ENCODE results near the gene ETDC.

The ETDC gene

DNA sequence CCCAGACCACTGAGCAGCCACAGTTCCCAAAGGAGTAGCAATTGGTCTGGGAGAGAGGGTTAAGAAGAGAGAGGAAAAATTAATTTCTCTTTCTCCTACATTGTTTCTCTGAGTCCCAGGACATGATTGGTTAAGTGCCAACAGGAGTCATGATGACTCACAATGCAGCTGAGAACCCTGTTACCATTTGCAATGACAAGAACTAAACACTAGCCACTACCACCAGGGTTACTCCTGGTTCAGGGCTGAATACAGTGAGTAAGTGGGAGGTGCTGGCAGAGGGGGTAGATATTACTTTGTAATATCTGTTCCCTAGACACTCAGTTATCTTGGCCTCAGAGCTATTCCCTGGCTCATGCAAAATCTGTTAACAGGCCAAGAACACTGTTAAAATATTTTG lies 18.0 kb downstream of the ETDC start:
- no peak overlapping the region for H3K27ac ChIP-seq (ENCODE audit: low read length)
- no peak overlapping the region for H3K4me3 ChIP-seq (ENCODE audit: low read depth in 1 of 2, low read length in 2 of 2)
- DNase-seq: no peak
- TF ChIP-seq, protein P1, sequence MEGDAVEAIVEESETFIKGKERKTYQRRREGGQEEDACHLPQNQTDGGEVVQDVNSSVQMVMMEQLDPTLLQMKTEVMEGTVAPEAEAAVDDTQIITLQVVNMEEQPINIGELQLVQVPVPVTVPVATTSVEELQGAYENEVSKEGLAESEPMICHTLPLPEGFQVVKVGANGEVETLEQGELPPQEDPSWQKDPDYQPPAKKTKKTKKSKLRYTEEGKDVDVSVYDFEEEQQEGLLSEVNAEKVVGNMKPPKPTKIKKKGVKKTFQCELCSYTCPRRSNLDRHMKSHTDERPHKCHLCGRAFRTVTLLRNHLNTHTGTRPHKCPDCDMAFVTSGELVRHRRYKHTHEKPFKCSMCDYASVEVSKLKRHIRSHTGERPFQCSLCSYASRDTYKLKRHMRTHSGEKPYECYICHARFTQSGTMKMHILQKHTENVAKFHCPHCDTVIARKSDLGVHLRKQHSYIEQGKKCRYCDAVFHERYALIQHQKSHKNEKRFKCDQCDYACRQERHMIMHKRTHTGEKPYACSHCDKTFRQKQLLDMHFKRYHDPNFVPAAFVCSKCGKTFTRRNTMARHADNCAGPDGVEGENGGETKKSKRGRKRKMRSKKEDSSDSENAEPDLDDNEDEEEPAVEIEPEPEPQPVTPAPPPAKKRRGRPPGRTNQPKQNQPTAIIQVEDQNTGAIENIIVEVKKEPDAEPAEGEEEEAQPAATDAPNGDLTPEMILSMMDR (IDR thresholded peaks at IDR 0.05; ENCODE audit: borderline replicate concordance, extremely low read depth, low read length, poor library complexity, severe bottlenecking): no peak
- no peak for ATAC-seq (ENCODE audit: insufficient read depth, low read depth)
- no peaks in the 10 kb centered on the region; the same call in 1 of the 2 replicates for H3K36me3 ChIP-seq (ENCODE audit: insufficient read depth, low read length)
- H3K4me2 ChIP-seq (ENCODE audit: insufficient read depth, low read length): no peak overlapping the region
- H3K9ac ChIP-seq (ENCODE audit: low read depth, low read length): no peak overlapping the region
- no peak overlapping the region for H2AFZ ChIP-seq (ENCODE audit: low read depth, low read length)
- no peaks in the 10 kb centered on the region for H3K79me2 ChIP-seq (ENCODE audit: insufficient read depth, low read length)
- no peaks in the 10 kb centered on the region for H3K4me1 ChIP-seq (ENCODE audit: insufficient read depth, low read length)
- no peaks in the 10 kb centered on the region for H3K9me3 ChIP-seq (ENCODE audit: insufficient read depth, low read length, severe bottlenecking)
- H3K27me3 ChIP-seq (ENCODE audit: insufficient read depth, low read length, poor library complexity): no peaks in the 10 kb centered on the region
- no peaks in the 10 kb centered on the region for H4K20me1 ChIP-seq (ENCODE audit: insufficient read depth, low read length)

DNA sequence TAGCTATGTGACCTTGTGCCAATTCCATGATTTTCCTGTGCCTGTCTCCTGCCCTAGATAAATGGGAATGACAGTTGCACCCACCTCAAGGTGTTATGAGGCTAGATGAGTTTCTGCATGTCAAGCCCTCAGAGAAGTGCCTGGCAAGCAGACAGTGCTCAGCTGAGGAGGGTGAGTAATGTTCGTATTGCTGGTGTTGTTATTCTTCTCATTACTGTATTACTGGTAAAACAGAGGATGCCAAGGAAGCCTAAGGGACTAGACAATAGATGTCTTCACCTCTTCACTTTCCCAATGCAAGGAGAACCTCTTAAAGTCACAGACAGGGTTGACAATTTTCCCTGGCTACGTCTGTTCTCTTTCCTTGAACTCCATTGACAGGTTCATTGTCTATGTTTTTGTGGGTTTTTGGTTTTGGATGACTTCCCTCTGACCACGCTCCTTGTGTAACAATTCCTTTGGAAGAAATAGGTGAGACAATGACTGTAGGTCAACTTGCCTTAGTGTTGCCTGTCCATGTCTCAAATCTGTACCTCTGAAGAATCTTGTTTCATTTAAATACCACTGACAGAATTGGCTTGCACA lies 19.2 kb downstream of the ETDC start:
- TF ChIP-seq EZH2 (IDR thresholded peaks at IDR 0.05; ENCODE audit: borderline replicate concordance, low read depth, low read length, severe bottlenecking): no peak
- TF ChIP-seq, protein P1 (IDR thresholded peaks at IDR 0.05; ENCODE audit: borderline replicate concordance, extremely low read depth, low read length, poor library complexity, severe bottlenecking): no peak
- H2AFZ ChIP-seq (ENCODE audit: low read depth, low read length): no peak overlapping the region
- no peaks in the 10 kb centered on the region for H3K27me3 ChIP-seq (ENCODE audit: insufficient read depth, low read length, poor library complexity)
- no peak overlapping the region for H3K9ac ChIP-seq (ENCODE audit: low read depth, low read length)
- no peaks in the 10 kb centered on the region for H3K79me2 ChIP-seq (ENCODE audit: insufficient read depth, low read length)
- no peaks in the 10 kb centered on the region for H3K9me3 ChIP-seq (ENCODE audit: insufficient read depth, low read length, severe bottlenecking)
- no peaks in the 10 kb centered on the region; the same call in 1 of the 2 replicates for H3K36me3 ChIP-seq (ENCODE audit: insufficient read depth, low read length)
- no peak for ATAC-seq (ENCODE audit: insufficient read depth, low read depth)
- H3K4me1 ChIP-seq (ENCODE audit: insufficient read depth, low read length): no peaks in the 10 kb centered on the region
- no peak overlapping the region for H3K27ac ChIP-seq (ENCODE audit: low read length)
- no peak overlapping the region for H3K4me2 ChIP-seq (ENCODE audit: insufficient read depth, low read length)
- no peak overlapping the region for H3K4me3 ChIP-seq (ENCODE audit: low read depth in 1 of 2, low read length in 2 of 2)
- DNase-seq: no peak
- H4K20me1 ChIP-seq (ENCODE audit: insufficient read depth, low read length): no peaks in the 10 kb centered on the region

DNA sequence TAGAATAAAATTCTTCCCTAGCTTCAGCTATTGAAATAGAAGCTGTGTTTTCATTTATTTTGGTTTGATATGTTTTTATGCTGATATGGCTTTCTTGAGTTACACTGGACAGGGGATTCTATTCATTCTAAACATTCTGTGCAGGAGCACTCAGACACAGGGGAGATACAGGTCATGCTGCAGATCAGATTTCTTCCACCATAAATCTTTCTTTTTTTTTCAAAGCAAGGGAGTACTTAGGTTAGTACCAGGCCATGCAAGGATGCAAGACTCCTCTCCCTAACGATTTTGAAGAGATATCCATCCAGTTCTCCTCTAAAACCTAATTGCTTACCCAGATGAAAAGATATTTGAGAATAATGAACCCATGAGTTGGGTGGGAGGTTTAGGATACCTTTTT lies 21.4 kb downstream of the ETDC start:
- no peak overlapping the region for H3K9ac ChIP-seq (ENCODE audit: low read depth, low read length)
- H3K27ac ChIP-seq (ENCODE audit: low read length): no peak overlapping the region
- no peaks in the 10 kb centered on the region for H3K27me3 ChIP-seq (ENCODE audit: insufficient read depth, low read length, poor library complexity)
- TF ChIP-seq EZH2 (IDR thresholded peaks at IDR 0.05; ENCODE audit: borderline replicate concordance, low read depth, low read length, severe bottlenecking): no peak
- TF ChIP-seq, protein P1 (IDR thresholded peaks at IDR 0.05; ENCODE audit: borderline replicate concordance, extremely low read depth, low read length, poor library complexity, severe bottlenecking): no peak
- no peak for DNase-seq
- no peaks in the 10 kb centered on the region for H3K79me2 ChIP-seq (ENCODE audit: insufficient read depth, low read length)
- H3K4me3 ChIP-seq (ENCODE audit: low read depth in 1 of 2, low read length in 2 of 2): no peak overlapping the region
- no peaks in the 10 kb centered on the region for H3K9me3 ChIP-seq (ENCODE audit: insufficient read depth, low read length, severe bottlenecking)
- ATAC-seq (ENCODE audit: insufficient read depth, low read depth): no peak
- H3K4me2 ChIP-seq (ENCODE audit: insufficient read depth, low read length): no peak overlapping the region
- no peak overlapping the region for H2AFZ ChIP-seq (ENCODE audit: low read depth, low read length)
- H3K4me1 ChIP-seq (ENCODE audit: insufficient read depth, low read length): no peaks in the 10 kb centered on the region
- H4K20me1 ChIP-seq (ENCODE audit: insufficient read depth, low read length): no peaks in the 10 kb centered on the region; the same call in 1 of the 2 replicates
- no peaks in the 10 kb centered on the region; the same call in 1 of the 2 replicates for H3K36me3 ChIP-seq (ENCODE audit: insufficient read depth, low read length)

All from DND-41 (cell line).